HG03103 (cell line): Measurements from ENCODE around the gene MVP.
A peak's percentile ranks its signal among the peaks of the same experiment; 100 is the strongest.

Experiments
- ATAC-seq: cut with Tn5 transposase; IDR thresholded peaks from one replicate; pipeline ENCODE4 v1.9.1; 2021; ENCODE audit warnings: low read depth; ENCODE audit not compliant: unreplicated experiment

The MVP gene

DNA sequence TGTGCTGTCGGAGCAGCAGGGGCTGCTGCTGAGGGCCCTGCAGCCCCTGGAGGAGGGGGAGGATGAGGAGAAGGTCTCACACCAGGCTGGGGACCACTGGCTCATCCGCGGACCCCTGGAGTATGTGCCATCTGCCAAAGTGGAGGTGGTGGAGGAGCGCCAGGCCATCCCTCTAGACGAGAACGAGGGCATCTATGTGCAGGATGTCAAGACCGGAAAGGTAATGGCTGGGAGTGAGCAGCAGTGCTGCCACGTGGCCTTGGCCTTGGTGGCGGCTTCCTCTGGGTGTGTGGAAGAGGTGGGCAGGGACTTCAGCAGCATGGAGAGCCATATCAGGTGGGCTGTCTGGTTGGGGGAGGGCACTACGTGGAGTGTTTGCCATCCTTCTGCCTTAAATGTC, 20.0 kb downstream of the MVP start:
- ATAC-seq = no peak

DNA sequence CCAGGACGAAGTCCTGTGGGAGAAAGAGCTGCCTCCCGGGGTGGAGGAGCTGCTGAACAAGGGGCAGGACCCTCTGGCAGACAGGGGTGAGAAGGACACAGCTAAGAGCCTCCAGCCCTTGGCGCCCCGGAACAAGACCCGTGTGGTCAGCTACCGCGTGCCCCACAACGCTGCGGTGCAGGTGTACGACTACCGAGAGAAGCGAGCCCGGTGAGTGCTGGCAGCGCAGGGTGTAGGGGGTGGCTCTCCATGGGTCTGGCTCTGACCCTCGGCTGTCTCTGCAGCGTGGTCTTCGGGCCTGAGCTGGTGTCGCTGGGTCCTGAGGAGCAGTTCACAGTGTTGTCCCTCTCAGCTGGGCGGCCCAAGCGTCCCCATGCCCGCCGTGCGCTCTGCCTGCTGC, 21.4 kb downstream of the MVP start:
- ATAC-seq = no peak

DNA sequence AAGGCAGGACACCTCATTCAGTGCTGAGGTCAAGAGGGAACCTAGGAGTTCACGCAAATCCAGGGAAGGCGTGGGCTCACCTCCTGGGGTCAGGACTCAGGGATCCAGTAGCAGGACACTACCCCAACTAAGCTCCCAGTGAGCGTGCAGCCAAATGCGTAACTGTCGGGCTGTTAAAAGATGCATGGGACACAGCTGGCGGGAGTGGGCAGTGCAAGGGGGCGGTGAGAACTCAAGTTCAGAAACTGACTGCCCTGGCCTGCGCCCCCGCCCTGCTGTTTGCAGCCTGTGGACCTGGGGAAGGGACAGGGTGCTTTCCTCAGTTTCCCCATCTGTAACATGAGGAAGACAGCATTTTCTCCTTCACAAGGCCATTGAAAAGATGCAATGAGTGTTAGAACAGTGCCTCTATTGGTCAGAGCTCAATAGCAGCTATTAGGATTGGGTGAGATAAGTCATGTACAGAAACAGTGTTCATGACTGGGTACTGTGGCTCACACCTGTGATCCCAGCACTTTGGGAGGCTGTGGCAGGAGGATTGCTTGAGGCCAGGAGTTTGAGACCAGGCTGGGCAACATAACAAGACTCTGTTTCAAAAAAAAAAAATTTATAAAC, 22.6 kb downstream of the MVP start:
- no peak for ATAC-seq

DNA sequence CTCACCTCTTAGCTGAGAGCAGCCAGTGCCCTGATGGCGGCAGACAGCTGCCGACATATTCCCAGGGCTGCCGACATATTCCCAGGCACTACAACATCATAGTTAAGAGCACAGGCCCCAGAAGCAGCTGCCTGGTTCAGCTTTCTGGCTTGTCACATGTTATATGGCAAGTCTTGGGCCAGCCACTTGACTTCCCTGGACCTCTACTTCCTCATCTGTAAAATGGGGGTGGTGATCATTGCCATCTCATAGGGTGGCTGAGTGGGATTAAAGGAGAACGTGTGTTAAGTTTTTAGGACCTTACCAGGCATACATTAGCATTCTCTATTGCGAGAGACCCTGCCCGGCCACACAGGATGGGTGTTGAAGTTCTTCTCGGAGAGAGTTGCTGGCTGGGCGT, 23.7 kb downstream of the MVP start:
- no peak for ATAC-seq

DNA sequence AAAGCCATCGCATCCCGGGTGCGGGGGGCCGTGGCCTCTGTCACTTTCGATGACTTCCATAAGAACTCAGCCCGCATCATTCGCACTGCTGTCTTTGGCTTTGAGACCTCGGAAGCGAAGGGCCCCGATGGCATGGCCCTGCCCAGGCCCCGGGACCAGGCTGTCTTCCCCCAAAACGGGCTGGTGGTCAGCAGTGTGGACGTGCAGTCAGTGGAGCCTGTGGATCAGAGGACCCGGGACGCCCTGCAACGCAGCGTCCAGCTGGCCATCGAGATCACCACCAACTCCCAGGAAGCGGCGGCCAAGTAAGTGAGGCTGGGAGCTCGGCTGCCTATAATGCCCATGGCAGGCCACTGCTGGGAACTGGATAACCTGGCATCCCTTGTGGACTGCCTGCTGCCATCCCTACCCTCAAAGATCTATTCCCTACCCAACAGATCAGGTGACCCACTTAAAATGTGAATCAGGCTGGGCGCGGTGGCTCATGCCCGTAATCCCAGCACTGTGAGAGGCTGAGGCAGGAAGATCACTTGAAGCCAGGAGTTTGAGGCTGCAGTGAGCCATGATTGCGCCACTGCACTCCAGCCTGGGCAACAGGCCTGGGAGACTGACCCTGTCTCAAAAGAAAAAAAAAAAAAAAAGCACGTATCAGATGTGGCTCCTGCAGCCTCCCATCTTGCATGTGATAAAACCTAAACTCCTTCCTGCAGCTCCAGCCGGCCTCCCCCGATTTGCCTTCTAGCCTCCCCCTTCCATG, 24.5 kb downstream of the MVP start:
- no peak for ATAC-seq

DNA sequence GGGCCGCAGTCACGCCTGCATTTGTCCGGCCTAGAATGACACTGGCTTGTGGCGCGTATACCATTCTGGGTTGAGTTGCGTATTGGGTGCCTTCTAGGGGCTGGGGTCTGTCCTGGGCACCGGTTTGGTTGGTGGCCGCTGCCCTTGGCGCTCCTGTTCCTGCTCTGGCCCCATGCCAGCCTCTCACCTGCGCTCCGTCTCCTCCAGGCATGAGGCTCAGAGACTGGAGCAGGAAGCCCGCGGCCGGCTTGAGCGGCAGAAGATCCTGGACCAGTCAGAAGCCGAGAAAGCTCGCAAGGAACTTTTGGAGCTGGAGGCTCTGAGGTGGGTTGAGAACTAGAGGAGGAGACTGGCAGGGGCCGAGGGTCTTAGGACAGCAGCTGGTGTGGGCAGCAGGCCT, 25.4 kb downstream of the MVP start:
- no peak for ATAC-seq

DNA sequence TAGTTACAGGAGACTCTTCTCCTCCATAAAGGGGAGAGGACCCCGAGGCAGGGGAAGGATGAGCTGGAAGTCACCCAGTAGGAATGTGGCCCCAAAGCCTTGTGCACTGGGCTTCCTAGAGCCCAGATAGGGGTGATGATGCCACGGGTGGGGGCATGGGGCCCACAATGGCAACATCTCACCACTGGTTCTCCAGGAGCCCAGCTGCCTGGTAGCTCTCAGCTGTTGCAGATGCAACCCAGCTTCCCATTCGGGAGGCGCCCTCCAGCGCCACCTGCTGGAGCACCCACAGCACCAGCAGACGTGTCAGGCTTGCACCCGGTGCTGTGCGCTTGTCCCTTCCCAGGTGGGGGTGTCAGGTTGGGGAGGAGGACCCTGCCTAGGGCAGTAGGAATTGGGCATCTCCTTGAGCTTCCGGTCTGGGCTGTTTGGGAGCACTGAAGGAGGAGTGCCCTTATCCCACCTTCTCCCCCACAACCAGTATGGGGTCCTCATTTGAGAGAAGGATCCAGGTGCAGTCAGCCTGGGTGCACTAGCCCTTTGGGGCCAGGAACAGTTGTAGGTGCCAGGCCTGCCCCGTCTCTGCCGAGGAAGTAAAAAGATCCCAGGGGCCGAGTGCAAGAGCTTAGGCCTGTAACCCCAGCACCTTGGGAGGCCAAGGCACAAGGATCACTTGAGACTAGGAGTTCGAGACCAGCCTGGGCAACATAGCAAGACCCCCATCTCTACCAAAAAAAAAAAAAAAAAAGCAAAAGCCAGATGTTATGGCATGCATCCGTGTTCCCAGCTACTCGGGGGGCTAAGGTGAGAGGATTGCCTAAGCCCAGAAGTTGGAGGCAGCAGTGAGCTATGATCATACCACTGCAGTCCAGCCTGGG, 28.4 kb downstream of the MVP start:
- no peak for ATAC-seq

DNA sequence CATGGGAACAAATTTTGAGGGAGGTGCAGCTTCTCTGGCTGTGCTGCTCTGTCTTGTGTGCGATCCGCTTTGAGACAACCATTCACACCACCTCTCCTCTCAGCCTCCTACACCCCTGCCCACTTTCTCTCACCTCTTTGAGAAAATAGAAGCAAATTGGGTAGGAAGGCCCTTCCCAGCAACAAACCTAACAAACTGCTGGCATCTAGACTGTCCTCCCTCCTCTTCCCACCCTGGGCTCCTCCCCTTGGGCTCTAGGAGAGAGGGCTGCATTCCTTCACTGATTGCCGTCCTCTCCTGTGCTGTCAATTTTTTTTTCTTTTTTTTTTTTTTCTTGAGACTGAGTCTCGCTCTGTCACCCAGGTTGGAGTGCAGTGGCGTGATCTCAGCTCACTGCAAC, 29.2 kb downstream of the MVP start:
- no peak for ATAC-seq

DNA sequence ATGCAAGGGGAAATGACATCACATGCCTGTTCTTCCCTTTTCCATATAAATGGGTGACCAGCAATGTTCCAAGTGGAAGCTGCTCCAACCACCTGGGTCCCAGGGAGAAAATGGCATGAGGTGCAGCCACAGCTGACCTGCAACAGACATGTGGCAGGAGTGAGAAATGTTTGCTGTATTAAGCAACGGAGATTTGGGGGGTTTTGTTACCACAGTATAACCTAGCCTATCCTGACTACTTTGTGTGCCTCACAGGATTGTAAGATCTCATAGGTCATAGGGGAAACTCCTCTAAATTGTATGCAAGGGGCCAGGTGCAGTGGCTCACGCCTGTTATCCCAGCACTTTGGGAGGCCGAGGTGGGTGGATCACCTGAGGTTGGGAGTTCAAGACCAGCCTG, 30.7 kb downstream of the MVP start:
- ATAC-seq = no peak

DNA sequence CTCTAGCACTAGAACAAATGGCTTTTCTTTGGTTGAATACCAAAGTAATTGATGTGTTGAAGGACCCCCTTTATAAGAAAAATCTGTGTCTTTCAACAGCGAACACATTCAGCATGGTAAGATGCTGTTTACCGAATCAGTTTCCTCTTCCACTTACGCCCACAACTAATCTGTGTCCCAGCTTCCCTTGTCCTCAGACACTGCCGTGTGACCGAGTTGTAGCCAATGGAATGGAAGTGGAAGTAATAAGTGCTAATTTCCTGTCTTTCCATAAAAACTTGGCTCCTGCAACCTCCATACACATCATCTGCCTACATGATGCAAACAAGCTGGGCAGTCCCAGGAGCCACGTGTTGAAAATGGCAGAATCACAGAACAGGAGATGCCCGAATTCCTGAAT, 32.4 kb downstream of the MVP start:
- no peak for ATAC-seq

DNA sequence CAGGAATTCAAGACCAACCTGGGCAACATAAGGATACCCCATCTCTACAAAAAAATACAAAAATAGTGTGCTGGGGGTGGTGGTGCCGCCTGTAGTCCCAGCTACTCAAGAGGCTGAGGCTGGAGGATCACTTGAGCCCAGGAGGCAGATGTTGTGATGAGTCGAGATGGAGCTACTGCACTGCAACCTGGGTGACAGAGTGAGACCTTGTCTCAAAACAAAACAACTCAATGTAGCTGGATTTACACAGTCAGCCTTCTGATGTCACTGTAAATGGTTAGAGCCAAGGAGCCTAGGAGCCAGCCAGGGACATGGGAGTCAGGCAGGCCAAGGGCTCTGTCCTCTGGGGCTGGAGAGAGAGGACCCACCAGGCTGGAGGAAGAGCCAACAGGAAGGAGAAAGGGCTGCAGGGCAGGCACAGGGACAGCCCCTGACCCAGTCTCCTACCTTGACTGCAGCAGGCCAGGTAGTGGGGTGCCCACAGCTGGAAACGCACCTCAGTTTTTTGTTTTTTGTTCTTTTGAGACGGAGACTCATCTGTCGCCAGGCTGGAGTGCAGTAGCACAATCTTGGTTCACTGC, 34.3 kb downstream of the MVP start:
- no peak for ATAC-seq

DNA sequence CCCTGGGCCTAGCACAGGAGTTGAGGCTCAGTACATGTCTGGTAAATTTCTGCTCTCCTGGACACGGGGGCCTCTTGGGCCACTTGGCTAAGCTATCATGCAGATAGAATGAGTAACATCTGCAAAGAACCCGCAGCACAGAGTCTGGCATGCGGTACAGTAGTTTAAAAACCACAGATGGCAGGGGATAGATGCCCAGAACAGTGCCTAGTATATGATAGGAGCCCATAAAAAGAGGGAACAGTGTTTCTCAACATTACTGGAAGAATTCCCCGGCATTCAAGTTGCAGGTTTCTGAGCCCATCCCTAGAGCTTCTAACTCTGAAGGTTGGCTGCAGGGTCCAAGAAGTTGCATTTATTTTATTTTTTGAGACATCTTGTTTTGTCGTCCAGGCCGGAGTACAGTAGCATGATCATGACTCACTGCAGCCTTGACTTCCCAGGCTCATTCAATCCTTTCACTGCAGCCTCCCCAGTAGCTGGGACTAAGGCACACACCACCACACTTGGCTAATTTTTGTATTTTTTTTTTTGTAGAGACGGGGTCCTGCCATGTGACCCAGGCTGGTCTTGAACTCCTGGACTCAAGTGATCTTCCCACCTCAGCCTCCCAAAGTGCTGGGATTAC, 37.0 kb downstream of the MVP start:
- no peak for ATAC-seq

DNA sequence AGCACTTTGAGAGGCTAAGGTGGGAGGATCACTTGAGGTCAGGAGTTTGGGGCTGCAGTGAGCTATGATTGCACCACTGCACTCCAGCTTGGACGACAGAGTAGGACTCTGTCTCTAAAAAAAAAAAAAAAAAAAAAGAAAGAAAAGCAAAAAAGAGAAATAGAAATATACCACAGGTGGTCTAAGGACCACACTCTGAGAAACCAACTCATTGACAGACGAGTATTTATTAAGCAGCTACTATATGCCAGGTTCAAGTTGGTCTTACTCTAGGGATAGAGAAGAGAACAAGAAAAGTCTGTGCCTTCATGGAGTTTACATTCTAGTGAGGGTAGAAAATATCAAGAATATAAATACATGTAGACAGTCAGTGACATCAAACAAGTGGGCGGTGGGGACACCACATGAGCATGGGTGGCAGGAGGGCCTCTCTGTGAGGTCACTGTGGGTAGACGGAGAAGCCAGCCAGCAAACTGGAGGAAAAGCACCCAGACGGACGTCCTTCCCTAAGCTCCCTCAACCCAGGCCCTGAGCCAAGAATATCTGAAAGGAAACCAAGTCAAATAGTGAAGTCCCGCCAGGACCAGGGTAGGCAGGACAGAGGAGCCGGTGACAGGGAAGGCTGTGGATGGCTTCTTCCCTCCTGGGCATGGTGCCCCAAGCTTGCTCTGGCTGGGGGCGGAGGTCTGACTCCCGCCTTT, 38.0 kb downstream of the MVP start:
- ATAC-seq = no peak

DNA sequence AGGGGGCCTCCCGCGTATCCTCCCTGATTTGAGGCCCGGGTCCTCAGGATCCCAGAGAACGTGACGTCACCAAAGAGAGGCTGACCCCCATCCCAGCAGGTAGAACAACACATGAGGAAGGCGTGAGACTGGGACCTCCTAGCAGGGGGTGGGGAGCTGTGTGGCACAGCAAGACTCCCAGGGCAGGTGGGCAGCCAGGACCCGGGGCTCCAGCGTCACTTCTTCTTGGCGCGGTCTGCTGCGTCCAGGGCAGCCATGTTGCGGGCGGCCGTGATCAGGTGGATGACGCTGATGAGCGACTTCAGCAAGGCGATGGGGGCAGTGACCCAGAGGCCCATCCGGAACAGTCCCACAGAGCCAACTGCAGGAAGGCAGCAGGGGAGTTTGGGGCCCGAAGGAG, 38.7 kb downstream of the MVP start:
- ATAC-seq = no peak

DNA sequence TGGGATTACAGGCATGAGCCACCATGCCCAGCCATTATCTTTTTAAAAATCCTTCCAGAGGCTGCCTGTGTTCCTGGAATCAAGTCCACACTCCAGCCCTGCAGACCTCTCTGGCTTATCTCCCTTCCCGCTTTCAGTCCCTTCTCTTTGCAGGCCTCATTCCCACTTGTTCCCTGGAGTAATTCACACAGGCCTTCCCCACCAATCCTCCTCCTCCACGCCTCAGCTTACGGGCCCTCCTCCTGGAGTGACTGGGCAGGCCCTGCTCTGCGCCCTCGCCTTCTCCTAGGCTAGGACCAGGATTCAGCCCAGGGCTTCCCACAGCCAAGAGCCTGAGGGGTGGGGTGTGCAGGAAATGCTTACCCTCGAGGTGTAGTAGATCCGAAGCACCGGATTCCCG, 40.0 kb downstream of the MVP start:
- no peak for ATAC-seq

DNA sequence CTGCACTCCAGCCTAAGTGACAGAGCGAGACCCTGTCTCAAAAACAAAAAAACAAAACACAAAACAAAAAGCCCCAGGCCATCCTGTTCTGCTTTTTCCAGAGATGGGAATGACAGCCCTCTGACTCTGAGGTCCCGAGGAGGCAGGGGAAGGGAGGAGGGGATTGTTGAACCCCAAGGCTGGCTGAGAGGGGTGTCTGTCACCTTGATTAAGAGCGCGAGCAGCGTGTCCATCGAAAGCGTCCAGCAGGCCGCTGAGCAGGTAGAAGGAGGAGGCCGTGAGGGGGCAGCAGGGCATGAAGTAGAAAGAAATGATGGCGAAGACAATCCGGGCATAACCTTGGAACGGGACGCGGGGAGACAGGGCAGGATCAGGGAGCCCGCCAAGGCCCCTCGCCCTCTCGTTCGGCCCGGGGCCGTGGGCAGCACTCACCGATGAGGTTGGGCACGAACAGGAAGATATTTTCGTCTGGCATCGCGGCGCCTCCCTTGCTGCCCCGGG, 42.2 kb downstream of the MVP start:
- ATAC-seq = no peak

DNA sequence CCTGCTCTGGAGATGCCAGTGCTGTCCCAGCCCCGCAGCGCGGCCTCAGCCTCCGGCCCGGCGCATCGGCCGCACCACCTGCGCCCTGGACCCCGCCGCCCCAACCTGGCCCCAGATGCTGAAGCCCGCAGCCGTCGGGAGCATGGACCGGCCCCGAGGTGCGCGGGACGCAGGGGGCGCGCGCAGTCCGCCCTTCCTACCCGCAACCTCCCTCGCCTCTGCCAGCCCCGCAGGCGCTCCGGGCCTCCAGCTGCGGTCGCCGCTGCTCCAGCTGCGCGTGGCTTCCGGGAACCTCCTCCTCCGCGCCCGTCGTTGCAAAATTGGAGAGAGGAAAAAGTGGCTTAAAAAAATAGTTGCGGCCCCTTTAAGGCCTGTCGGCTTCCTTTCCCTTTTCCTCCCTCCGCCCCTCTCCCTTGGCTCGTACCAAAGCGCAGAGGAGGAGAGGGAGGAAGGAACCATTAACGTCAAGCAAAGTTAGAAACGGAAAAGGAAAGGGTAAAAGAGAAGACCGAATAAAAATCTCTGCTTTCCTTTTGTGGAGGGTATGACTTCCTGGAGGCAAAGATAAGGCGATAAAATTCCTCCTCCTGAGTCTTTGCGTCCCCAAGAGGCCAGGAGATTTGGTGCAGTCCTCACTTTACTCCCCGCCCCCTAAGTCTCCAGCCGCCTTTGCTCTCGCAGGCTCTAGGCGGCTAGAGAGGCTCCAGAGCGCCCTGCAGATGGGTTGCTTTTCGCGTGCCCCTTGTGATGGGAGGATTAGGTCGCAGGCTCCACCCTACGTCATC, 42.8 kb downstream of the MVP start, which contains the start of gene CDIPT:
CDIPT (minus strand) TSS at position 343 of the 785 bp plus-strand sequence. CDS start 369 bp downstream, outside the sequence.
- peak; percentile 97 for ATAC-seq

DNA sequence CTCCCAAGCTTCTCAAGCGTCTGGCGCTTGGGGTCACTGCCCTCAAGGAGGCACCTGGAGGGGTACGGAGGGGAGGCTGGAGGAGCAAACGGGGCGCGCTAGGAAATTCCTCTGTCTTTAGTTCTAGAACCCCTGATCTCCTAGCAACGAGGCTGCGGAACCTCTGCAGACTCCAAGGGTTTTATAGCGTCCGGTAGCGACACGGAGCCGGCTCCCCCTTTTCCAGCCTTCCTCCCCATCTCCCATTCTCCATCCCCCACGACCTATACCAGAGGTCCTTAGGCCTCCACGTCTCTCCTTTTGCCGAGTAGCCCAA, 43.4 kb downstream of the MVP start:
- no peak for ATAC-seq

DNA sequence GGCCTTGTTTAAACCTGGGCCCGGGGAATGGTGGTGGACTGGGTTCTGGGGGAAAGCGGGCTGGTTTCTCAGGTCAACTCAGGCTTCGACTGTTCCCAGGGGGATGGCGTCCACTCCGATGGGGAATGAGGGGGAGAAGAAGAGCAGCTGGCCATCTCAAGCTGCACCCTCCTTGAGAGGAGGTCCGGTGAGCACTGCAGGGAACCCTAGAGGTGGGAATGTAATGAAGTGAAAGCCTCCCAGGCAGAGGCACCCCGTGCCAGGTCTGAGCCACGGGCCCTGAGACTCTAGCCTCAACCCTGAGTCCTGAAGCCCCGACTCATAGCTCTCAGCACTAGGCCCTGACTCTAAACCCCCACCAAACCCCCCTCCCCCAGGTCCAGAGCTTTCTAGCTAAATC, 43.9 kb downstream of the MVP start:
- no peak for ATAC-seq
